Thoracic aorta (tissue), 2 donors: ENCODE measurements around the gene ZFP3. TPM values are rescaled to one million over a fixed set of nuclear protein-coding genes. Genes with fewer than 3 reads are reported as not detected.
"Not testable (repeated sequence)": the region's sequence is repeated elsewhere in the genome, so short reads cannot be mapped to it uniquely, and the experiment has no call there.

Source experiments
- ATAC-seq: fragments of 150-250 bp; one replicate; pipeline ENCODE4 v1.8.0; 2017; ENCODE audit warnings: low read depth; ENCODE audit not compliant: insufficient number of reproducible peaks, low FRiP score
- DNase-seq: peaks from one replicate; pipeline ENCODE4 v3.0.0-alpha.2; 2020; ENCODE audit warnings: low spot score
- H3K27ac ChIP-seq, 2 donors: fragments of 200-600 bp; sonication (generic); 1 replicate in 1 of 2; 2 replicates in 1 of 2; pipeline ENCODE4 v1.5.1; 2016; ENCODE audit warnings: mild to moderate bottlenecking in 2 of 2, moderate library complexity in 2 of 2
- H3K27me3 ChIP-seq: fragments of 200-600 bp; sonication (generic); replicated peaks from 2 replicates; pipeline ENCODE4 v1.6.0; 2016; ENCODE audit warnings: mild to moderate bottlenecking; ENCODE audit not compliant: insufficient read depth
- H3K36me3 ChIP-seq: fragments of 200-600 bp; sonication (generic); one replicate; pipeline ENCODE4 v1.5.1; 2016
- H3K4me1 ChIP-seq, 2 donors: fragments of 200-600 bp; sonication (generic); 1 replicate in 1 of 2; 2 replicates in 1 of 2; pipeline versions ENCODE4 v1.5.1 to v1.6.0; 2016; ENCODE audit warnings: low read depth in 2 of 2, mild to moderate bottlenecking in 1 of 2; ENCODE audit not compliant: control insufficient read depth in 1 of 2
- H3K4me3 ChIP-seq: fragments of 200-600 bp; sonication (generic); 2 replicates; pipeline ENCODE4 v1.5.1; 2016; ENCODE audit warnings: mild to moderate bottlenecking
- H3K9me3 ChIP-seq: fragments of 200-600 bp; sonication (generic); 2 replicates; pipeline ENCODE4 v1.5.1; 2016
- CTCF ChIP-seq: fragments of 200-600 bp; sonication (generic); IDR thresholded peaks from one replicate; pipeline ENCODE4 v1.5.1; 2019; ENCODE audit warnings: antibody characterized with exemption
- total RNA-seq, 2 donors: library from RNA; depleted of rRNA; stranded (reverse); fragments of >200 nt; gene quantifications; one replicate each; pipeline versions ENCODE4 v1.1.0 to v1.2.3, GENCODE V29; 2016

Gene ZFP3
- total RNA-seq, 2 donors from 2014 or later, result 3.2 to 6.6 TPM

GRCh38 chr17:5123343-5124124, 45.3 kb downstream of the ZFP3 start:
- H3K27ac ChIP-seq, result no peak overlapping the region
- H3K4me3 ChIP-seq, result peak overlapping the region; percentile 71
- no peak for ATAC-seq
- H3K9me3 ChIP-seq, result no peaks in the 10 kb centered on the region
- H3K27me3 ChIP-seq, result no peaks in the 10 kb centered on the region
- no peak for DNase-seq
- H3K4me1 ChIP-seq, result no peaks in the 10 kb centered on the region
- H3K36me3 ChIP-seq, result no peaks in the 10 kb centered on the region
- TF ChIP-seq CTCF, result no peak

GRCh38 chr17:5124125-5124760, 46.0 kb downstream of the ZFP3 start:
- not testable (repeated sequence) for H3K4me1 ChIP-seq, H3K27me3 ChIP-seq, H3K9me3 ChIP-seq, H3K36me3 ChIP-seq, DNase-seq, H3K27ac ChIP-seq, H3K4me3 ChIP-seq, ATAC-seq

- not testable (repeated sequence) for H3K27ac ChIP-seq, H3K9me3 ChIP-seq, H3K27me3 ChIP-seq, DNase-seq, H3K36me3 ChIP-seq, H3K4me1 ChIP-seq, H3K4me3 ChIP-seq, ATAC-seq
Observed at GRCh38 chr17:5124896-5125295, 46.6 kb downstream of the ZFP3 start.

- Histone ChIP-seq H3K4me3 (no peak overlapping the region), H3K4me1 (no peaks in the 10 kb centered on the region), H3K36me3 (no peaks in the 10 kb centered on the region), H3K27me3 (no peaks in the 10 kb centered on the region), H3K27ac (no peak overlapping the region), H3K9me3 (no peaks in the 10 kb centered on the region)
- DNase-seq, result no peak
- ATAC-seq, result no peak
- TF ChIP-seq CTCF, result no peak
Observed at GRCh38 chr17:5126719-5127488, 48.6 kb downstream of the ZFP3 start.

- no peak for ATAC-seq
- H3K27me3 ChIP-seq, result no peaks in the 10 kb centered on the region
- H3K4me3 ChIP-seq, result no peak overlapping the region
- H3K36me3 ChIP-seq, result no peaks in the 10 kb centered on the region
- H3K9me3 ChIP-seq, result no peaks in the 10 kb centered on the region
- no peak for TF ChIP-seq CTCF
- DNase-seq, result no peak
- no peaks in the 10 kb centered on the region for H3K4me1 ChIP-seq
- no peak overlapping the region for H3K27ac ChIP-seq
Observed at GRCh38 chr17:5127910-5128309, 49.6 kb downstream of the ZFP3 start.

- not testable (repeated sequence) for ATAC-seq, H3K9me3 ChIP-seq, H3K27me3 ChIP-seq, DNase-seq, H3K27ac ChIP-seq, H3K4me1 ChIP-seq, H3K36me3 ChIP-seq, H3K4me3 ChIP-seq
Observed at GRCh38 chr17:5128387-5128786, 50.1 kb downstream of the ZFP3 start.
